HepG2 (cell line): ENCODE data around the gene IFI30. TPM values are rescaled to one million over a fixed set of nuclear protein-coding genes. Genes with fewer than 3 reads are reported as not detected.
A peak's percentile ranks its signal among the peaks of the same experiment; 100 is the strongest.

ENCODE experiments used
- ATAC-seq: fragments of 200-7000 bp; cut with Tn5 transposase; 3 replicates; pipeline ENCODE4 v1.9.1; 2020; ENCODE audit warnings: mild to moderate bottlenecking, moderate library complexity
- BruUV-seq: library from RNA; stranded (reverse); fragments of 400-500 nt; replicated peaks from 2 replicates; lab custom pipeline; 2021; lab: Mats Ljungman, UMichigan
- CTCF ChIA-PET: fragments of 300-600 bp; formaldehyde crosslinking; extraction: SDS; loops from one replicate; lab custom pipeline; 2021; ENCODE audit warnings: low total read pairs, inconsistent platforms, low intra/inter-chr PET ratio; lab: Yijun Ruan, JAX
- POLR2A ChIA-PET: fragments of 350-600 bp; sonication (Branson Sonifier 250); formaldehyde crosslinking; loops from one replicate; lab custom pipeline; 2020; ENCODE audit warnings: antibody characterized with exemption, inconsistent platforms; lab: Yijun Ruan, JAX
- DNase-seq: peaks from one replicate; pipeline ENCODE4 v3.0.0-alpha.2; 2015; ENCODE audit warnings: low spot score
- FAIRE-seq: peaks from 3 replicates; lab custom pipeline; 2011; peaks lifted over from hg19 to GRCh38; lab: Jason Lieb, UNC
- H2AFZ ChIP-seq: one replicate; pipeline ENCODE4 v1.6.1; 2011; ENCODE audit warnings: low read length, inconsistent platforms
- H3K27ac ChIP-seq: fragments of 300-600 bp; 3 replicates; pipeline ENCODE4 v1.8.0; 2011; ENCODE audit warnings: mixed run types, mild to moderate bottlenecking, mixed read lengths, low read length, inconsistent platforms; ENCODE audit not compliant: insufficient read depth; ENCODE audit errors: extremely low read length
- H3K27me3 ChIP-seq, 2 experiments: fragments of 200-600 bp in 1 of 2; 2 replicates in 1 of 2; 3 replicates in 1 of 2; pipeline versions ENCODE4 v1.6.0 to v1.8.0; 2011; ENCODE audit warnings: low read length in 2 of 2, mild to moderate bottlenecking in 2 of 2, moderate library complexity in 2 of 2, inconsistent platforms in 1 of 2; ENCODE audit not compliant: insufficient read depth in 2 of 2, control insufficient read depth in 1 of 2
- H3K36me3 ChIP-seq, 2 experiments: fragments of 200-600 bp in 1 of 2; replicated peaks in 1 of 2; 2 replicates in 1 of 2; 3 replicates in 1 of 2; pipeline versions ENCODE4 v1.5.1 to v1.8.0; 2011; ENCODE audit warnings: low read length in 2 of 2, inconsistent platforms in 1 of 2; ENCODE audit not compliant: insufficient read depth in 2 of 2, control insufficient read depth in 1 of 2
- H3K4me1 ChIP-seq: 2 replicates; pipeline ENCODE4 v1.5.1; 2012; ENCODE audit warnings: low read length, inconsistent platforms; ENCODE audit not compliant: insufficient read depth
- H3K4me2 ChIP-seq: 2 replicates; pipeline ENCODE4 v1.6.0; 2011; ENCODE audit warnings: low read depth, low read length, inconsistent platforms
- H3K4me3 ChIP-seq, 3 experiments: fragments of 200-600 bp in 1 of 3; sonication (generic), shearing (Covaris generic) in 1 of 3; replicated peaks in 1 of 3; 2 replicates each; pipeline ENCODE4 v1.5.1; 2011 to 2016; ENCODE audit warnings: low read length in 3 of 3, inconsistent platforms in 2 of 3, low read depth in 2 of 3, mild to moderate bottlenecking in 2 of 3, control low read depth in 1 of 3, mixed read lengths in 1 of 3; ENCODE audit not compliant: insufficient read depth in 1 of 3
- H3K79me2 ChIP-seq: one replicate; pipeline ENCODE4 v1.6.1; 2011; ENCODE audit warnings: low read length, inconsistent platforms; ENCODE audit not compliant: insufficient read depth
- H3K9ac ChIP-seq: 2 replicates; pipeline ENCODE4 v1.6.0; 2011; ENCODE audit warnings: mild to moderate bottlenecking, low read depth, low read length, inconsistent platforms; ENCODE audit not compliant: insufficient read depth
- H3K9me3 ChIP-seq: 2 replicates; pipeline ENCODE4 v1.5.1; 2012; ENCODE audit warnings: mild to moderate bottlenecking, low read length
- H4K20me1 ChIP-seq: 2 replicates; pipeline ENCODE4 v1.6.0; 2011; ENCODE audit warnings: inconsistent platforms, mild to moderate bottlenecking, low read length, moderate library complexity; ENCODE audit not compliant: insufficient read depth
- ARID4A ChIP-seq: sonication (generic); formaldehyde crosslinking; IDR thresholded peaks from 2 replicates; pipeline ENCODE4 v1.5.0; 2020; ENCODE audit warnings: mild to moderate bottlenecking, missing genetic modification reagents, borderline replicate concordance
- ATF5 ChIP-seq: sonication (generic); formaldehyde crosslinking; IDR thresholded peaks from 2 replicates; pipeline ENCODE4 v1.4.0; 2020; ENCODE audit warnings: mild to moderate bottlenecking, low read depth, missing genetic modification reagents
- FOXM1 ChIP-seq: sonication (generic); formaldehyde crosslinking; IDR thresholded peaks from 2 replicates; pipeline ENCODE4 v1.5.0; 2020; ENCODE audit warnings: missing genetic modification reagents
- KDM5A ChIP-seq: fragments of 200-600 bp; sonication (generic); IDR thresholded peaks from 2 replicates; pipeline ENCODE4 v1.7.0; 2018; ENCODE audit warnings: antibody characterized with exemption, mild to moderate bottlenecking, low read length, borderline replicate concordance
- KLF15 ChIP-seq: sonication (generic); formaldehyde crosslinking; IDR thresholded peaks from 2 replicates; pipeline ENCODE4 v1.8.1; 2023; ENCODE audit warnings: borderline replicate concordance, mild to moderate bottlenecking, inconsistent platforms, missing genetic modification reagents, mixed read lengths
- KLF6 ChIP-seq: IDR thresholded peaks from 2 replicates; pipeline ENCODE4 v1.8.0; 2016; ENCODE audit warnings: missing biosample characterization, missing genetic modification reagents
- SIX1 ChIP-seq: sonication (generic); formaldehyde crosslinking; IDR thresholded peaks from 2 replicates; pipeline ENCODE4 v1.4.0; 2020; ENCODE audit warnings: missing genetic modification reagents, borderline replicate concordance
- SNAPC2 ChIP-seq: sonication (generic); formaldehyde crosslinking; IDR thresholded peaks from 2 replicates; pipeline ENCODE4 v1.8.1; 2022; ENCODE audit warnings: mild to moderate bottlenecking, missing genetic modification reagents
- ZNF234 ChIP-seq: sonication (generic); formaldehyde crosslinking; conservative IDR thresholded peaks from 2 replicates; pipeline ENCODE4 v1.5.1; 2020; ENCODE audit warnings: mild to moderate bottlenecking, missing genetic modification reagents
- ZNF343 ChIP-seq: sonication (generic); formaldehyde crosslinking; IDR thresholded peaks from 2 replicates; pipeline ENCODE4 v1.4.0; 2020; ENCODE audit warnings: mild to moderate bottlenecking, missing genetic modification reagents
- ZNF572 ChIP-seq: sonication (generic); formaldehyde crosslinking; IDR thresholded peaks from 2 replicates; pipeline ENCODE4 v1.5.1; 2020; ENCODE audit warnings: mild to moderate bottlenecking, missing genetic modification reagents
- ZNF576 ChIP-seq: sonication (generic); formaldehyde crosslinking; IDR thresholded peaks from 2 replicates; pipeline ENCODE4 v1.4.0; 2020; ENCODE audit warnings: mild to moderate bottlenecking, missing genetic modification reagents
- ZNF605 ChIP-seq: sonication (generic); formaldehyde crosslinking; IDR thresholded peaks from 2 replicates; pipeline ENCODE4 v1.8.0; 2022; ENCODE audit warnings: mild to moderate bottlenecking, missing genetic modification reagents
- WGBS: methylation state at CpG from one replicate; pipeline ENCODE4 v1.1.6; 2017; ENCODE audit warnings: low lambda C conversion rate; 5-methylcytosine and 5-hydroxymethylcytosine counted together
- in situ Hi-C: cut with HindIII; loops from 2 replicates; pipeline ENCODE4 v1.10.0; 2017; ENCODE audit warnings: low pct_unique_long_range_greater_than_20kb; ENCODE audit not compliant: extremely low pct_ligation_motif_present
- intact Hi-C: fragments of 100-400 bp; cut with micrococcal nuclease; formaldehyde crosslinking; loops from one replicate; pipeline ENCODE4 v1.10.0; 2022; ENCODE audit not compliant: unreplicated experiment
- polyA plus RNA-seq, 8 experiments: library from polyadenylated mRNA; depleted of rRNA in 3 of 8; stranded (reverse) in 7 of 8; unstranded in 1 of 8; fragments of >200 nt; fragmentation: Illumina TruSeq in 4 of 8; extraction: Trizol in 4 of 8; gene quantifications; 2 replicates each; pipeline versions ENCODE4 v1.2.1 to v1.2.3, GENCODE V29; 2011 to 2016; ENCODE audit warnings: low read depth in 4 of 8, missing spikeins in 1 of 8, mixed read lengths in 1 of 8; ENCODE audit not compliant: insufficient read depth in 1 of 8
- total RNA-seq, 5 experiments: library from RNA; depleted of rRNA; stranded (reverse); fragments of >200 nt; fragmentation: Illumina TruSeq; extraction: Trizol; gene quantifications; 2 replicates each; pipeline ENCODE4 v1.2.3, GENCODE V29; 2016; ENCODE audit warnings: low read depth in 1 of 5

Gene IFI30
- total and polyA plus RNA-seq, 2 of the 13 experiments (the other 11 are each of a cell fraction or from before 2014, with no cell fraction given) = 25.0 to 79.4 TPM

GRCh38 chr19:18198374-18198773, 24.8 kb downstream of the IFI30 start:
- no peak overlapping the region for H3K9ac ChIP-seq
- POLR2A ChIA-PET = no interaction called here
- in situ Hi-C loops = no loop called here
- DNase-seq = no peak
- no peak overlapping the region for H3K4me3 ChIP-seq
- H2AFZ ChIP-seq = no peak overlapping the region
- no peak for FAIRE-seq
- no peak overlapping the region for H3K4me2 ChIP-seq
- H3K79me2 ChIP-seq = peaks cover 7% of the 10 kb centered on the region
- no peak for TF ChIP-seq ZNF343
- no peak for TF ChIP-seq KLF6 (CRISPR knock-in tag)
- no peak for TF ChIP-seq ZNF572 (CRISPR knock-in tag)
- TF ChIP-seq KLF15 = no peak
- TF ChIP-seq SNAPC2 (CRISPR knock-in tag) = no peak
- TF ChIP-seq KDM5A = no peak
- TF ChIP-seq ZNF234 (CRISPR knock-in tag) = no peak
- TF ChIP-seq, all 625 proteins: peak for 0
- Histone ChIP-seq H4K20me1 (no peaks in the 10 kb centered on the region), H3K4me1 (peaks cover 17% of the 10 kb centered on the region), H3K9me3 (no peaks in the 10 kb centered on the region), H3K27ac (no peak overlapping the region), H3K27me3 (no peaks in the 10 kb centered on the region; a peak in 1 of 5 replicates), H3K36me3 (peaks cover 8 to 19% of the 10 kb centered on the region in 2 experiments; a peak in 3 of 5 replicates)
- CTCF ChIA-PET = no interaction called here
- 92% methylated on average over 3 of the region's 6 CpGs for WGBS
- BruUV-seq = no TSS peak
- ATAC-seq = no peak
- intact Hi-C loops = no loop called here

GRCh38 chr19:18202397-18202777, 28.8 kb downstream of the IFI30 start:
- Histone ChIP-seq H4K20me1 (no peaks in the 10 kb centered on the region), H3K79me2 (no peaks in the 10 kb centered on the region), H3K27ac (no peak overlapping the region), H3K4me3 (no peak overlapping the region), H3K4me1 (peaks cover 13% of the 10 kb centered on the region), H2AFZ (no peak overlapping the region), H3K27me3 (no peaks in the 10 kb centered on the region), H3K9me3 (no peaks in the 10 kb centered on the region), H3K9ac (no peak overlapping the region), H3K36me3 (peaks cover 6 to 12% of the 10 kb centered on the region in 2 experiments; a peak in 3 of 5 replicates), H3K4me2 (peak overlapping the region; percentile 98; the same call in 1 of the 2 replicates)
- BruUV-seq = no TSS peak
- DNase-seq (no peak), ATAC-seq (no peak), FAIRE-seq (no peak)
- intact Hi-C loops (loop anchor here (5.0 kb wide), 1 partner anchor 120 kb away; the partner anchor contains the start of gene LSM4), in situ Hi-C loops (loop anchor here (10.0 kb wide), 1 partner anchor 212 kb away; the partner anchor contains the start of gene SSBP4)
- POLR2A ChIA-PET = interaction anchor here (1.4 kb wide), 1 partner anchor 10 kb away, joined by 7 read pairs; the partner anchor contains the start of gene MPV17L2
- CTCF ChIA-PET = no interaction called here
- 96% methylated on average over 24 of the region's 24 CpGs for WGBS
- TF ChIP-seq ATF5 (CRISPR knock-in tag) = no peak
- no peak for TF ChIP-seq ARID4A (CRISPR knock-in tag)
- TF ChIP-seq ZNF605 (CRISPR knock-in tag) = no peak
- TF ChIP-seq FOXM1 = no peak
- TF ChIP-seq ZNF576 (CRISPR knock-in tag) = no peak
- no peak for TF ChIP-seq SIX1 (CRISPR knock-in tag)
